Neural cell (in vitro differentiated cells): Measurements from ENCODE around the gene ZNF512B.

Experiments
- EZH2 ChIP-seq: fragments of 200-600, 300-800 bp; shearing (Covaris generic), sonication (generic); IDR thresholded peaks from 2 replicates; pipeline ENCODE4 v1.6.1; 2014; ENCODE audit warnings: antibody characterized with exemption, low read length, borderline replicate concordance, mild to moderate bottlenecking; ENCODE audit not compliant: insufficient read depth, poor library complexity, severe bottlenecking
- MXI1 ChIP-seq: fragments of 450-650 bp; conservative IDR thresholded peaks from 2 replicates; pipeline ENCODE4 v1.6.1; 2014; ENCODE audit warnings: antibody characterized with exemption, mild to moderate bottlenecking; ENCODE audit not compliant: poor library complexity, severe bottlenecking
- POLR2AphosphoS5 ChIP-seq: IDR thresholded peaks from 2 replicates; pipeline ENCODE4 v1.6.1; 2012
- RAD21 ChIP-seq: fragments of 450-650 bp; conservative IDR thresholded peaks from 2 replicates; pipeline ENCODE4 v1.6.1; 2014; ENCODE audit warnings: antibody characterized with exemption, mild to moderate bottlenecking, moderate library complexity
- SMC3 ChIP-seq: fragments of 450-650 bp; conservative IDR thresholded peaks from 2 replicates; pipeline ENCODE4 v1.6.1; 2014; ENCODE audit warnings: antibody characterized with exemption, mild to moderate bottlenecking, moderate library complexity; ENCODE audit not compliant: poor library complexity
- TAF1 ChIP-seq: IDR thresholded peaks from 2 replicates; pipeline ENCODE4 v1.6.1; 2012; ENCODE audit warnings: low read depth
- TF ChIP-seq, protein P1 (sequence below): fragments of 450-650 bp; IDR thresholded peaks from 2 replicates; pipeline ENCODE4 v1.5.1; 2014; ENCODE audit warnings: antibody characterized with exemption, mild to moderate bottlenecking, moderate library complexity; ENCODE audit not compliant: poor library complexity, severe bottlenecking
- TF ChIP-seq, protein P2 (sequence below): IDR thresholded peaks from 2 replicates; pipeline ENCODE4 v1.6.1; 2012; ENCODE audit warnings: borderline replicate concordance

DNA sequence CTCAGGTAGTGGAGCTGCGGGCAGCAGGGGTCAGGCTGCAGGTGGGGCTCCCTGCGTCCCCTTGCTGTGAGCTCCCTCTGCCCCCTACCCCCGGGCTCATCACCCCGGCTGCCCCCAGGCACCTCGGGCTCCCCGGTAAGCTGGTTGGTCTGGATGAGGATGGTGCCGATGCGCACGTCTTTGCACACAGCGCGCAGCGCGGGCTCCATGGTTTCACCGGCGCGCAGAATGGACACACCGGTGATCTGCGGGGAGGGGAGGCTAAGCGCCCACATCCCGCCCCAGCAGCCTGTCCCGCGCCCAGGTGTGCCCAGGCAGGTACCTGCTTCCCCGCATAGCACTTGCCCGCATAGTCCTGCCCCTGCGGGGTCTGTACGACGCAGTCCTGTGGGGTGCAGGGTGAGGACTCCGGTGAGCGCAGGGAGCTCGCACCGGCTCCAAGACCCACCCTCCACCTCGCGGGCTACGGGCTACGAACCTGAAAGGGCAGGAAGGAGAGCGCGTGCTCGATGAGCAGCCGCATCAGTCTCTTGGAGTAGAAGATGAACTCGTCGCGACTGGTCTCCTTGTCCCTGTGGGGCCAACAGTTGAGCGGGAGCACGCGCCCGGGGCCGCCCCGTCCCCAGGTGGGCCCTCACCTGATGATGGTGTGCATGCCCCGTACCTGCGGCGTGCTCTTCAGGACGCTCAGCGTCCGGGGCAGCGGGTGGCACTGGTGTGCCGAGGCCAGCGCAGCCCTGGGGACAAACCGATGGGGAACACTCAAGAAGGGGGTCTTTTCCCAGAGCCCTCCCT lies 29.1 kb downstream of the ZNF512B start:
- TF ChIP-seq, protein P1, sequence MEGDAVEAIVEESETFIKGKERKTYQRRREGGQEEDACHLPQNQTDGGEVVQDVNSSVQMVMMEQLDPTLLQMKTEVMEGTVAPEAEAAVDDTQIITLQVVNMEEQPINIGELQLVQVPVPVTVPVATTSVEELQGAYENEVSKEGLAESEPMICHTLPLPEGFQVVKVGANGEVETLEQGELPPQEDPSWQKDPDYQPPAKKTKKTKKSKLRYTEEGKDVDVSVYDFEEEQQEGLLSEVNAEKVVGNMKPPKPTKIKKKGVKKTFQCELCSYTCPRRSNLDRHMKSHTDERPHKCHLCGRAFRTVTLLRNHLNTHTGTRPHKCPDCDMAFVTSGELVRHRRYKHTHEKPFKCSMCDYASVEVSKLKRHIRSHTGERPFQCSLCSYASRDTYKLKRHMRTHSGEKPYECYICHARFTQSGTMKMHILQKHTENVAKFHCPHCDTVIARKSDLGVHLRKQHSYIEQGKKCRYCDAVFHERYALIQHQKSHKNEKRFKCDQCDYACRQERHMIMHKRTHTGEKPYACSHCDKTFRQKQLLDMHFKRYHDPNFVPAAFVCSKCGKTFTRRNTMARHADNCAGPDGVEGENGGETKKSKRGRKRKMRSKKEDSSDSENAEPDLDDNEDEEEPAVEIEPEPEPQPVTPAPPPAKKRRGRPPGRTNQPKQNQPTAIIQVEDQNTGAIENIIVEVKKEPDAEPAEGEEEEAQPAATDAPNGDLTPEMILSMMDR = no peak
- no peak for TF ChIP-seq POLR2AphosphoS5
- TF ChIP-seq TAF1 = no peak
- TF ChIP-seq EZH2 = no peak
- no peak for TF ChIP-seq MXI1
- TF ChIP-seq RAD21 = no peak
- TF ChIP-seq, protein P2, sequence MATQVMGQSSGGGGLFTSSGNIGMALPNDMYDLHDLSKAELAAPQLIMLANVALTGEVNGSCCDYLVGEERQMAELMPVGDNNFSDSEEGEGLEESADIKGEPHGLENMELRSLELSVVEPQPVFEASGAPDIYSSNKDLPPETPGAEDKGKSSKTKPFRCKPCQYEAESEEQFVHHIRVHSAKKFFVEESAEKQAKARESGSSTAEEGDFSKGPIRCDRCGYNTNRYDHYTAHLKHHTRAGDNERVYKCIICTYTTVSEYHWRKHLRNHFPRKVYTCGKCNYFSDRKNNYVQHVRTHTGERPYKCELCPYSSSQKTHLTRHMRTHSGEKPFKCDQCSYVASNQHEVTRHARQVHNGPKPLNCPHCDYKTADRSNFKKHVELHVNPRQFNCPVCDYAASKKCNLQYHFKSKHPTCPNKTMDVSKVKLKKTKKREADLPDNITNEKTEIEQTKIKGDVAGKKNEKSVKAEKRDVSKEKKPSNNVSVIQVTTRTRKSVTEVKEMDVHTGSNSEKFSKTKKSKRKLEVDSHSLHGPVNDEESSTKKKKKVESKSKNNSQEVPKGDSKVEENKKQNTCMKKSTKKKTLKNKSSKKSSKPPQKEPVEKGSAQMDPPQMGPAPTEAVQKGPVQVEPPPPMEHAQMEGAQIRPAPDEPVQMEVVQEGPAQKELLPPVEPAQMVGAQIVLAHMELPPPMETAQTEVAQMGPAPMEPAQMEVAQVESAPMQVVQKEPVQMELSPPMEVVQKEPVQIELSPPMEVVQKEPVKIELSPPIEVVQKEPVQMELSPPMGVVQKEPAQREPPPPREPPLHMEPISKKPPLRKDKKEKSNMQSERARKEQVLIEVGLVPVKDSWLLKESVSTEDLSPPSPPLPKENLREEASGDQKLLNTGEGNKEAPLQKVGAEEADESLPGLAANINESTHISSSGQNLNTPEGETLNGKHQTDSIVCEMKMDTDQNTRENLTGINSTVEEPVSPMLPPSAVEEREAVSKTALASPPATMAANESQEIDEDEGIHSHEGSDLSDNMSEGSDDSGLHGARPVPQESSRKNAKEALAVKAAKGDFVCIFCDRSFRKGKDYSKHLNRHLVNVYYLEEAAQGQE = no peak
- no peak for TF ChIP-seq SMC3
